HepG2 (cell line): Measurements from ENCODE around the gene TOX2. TPM values are rescaled to one million over a fixed set of nuclear protein-coding genes. Genes with fewer than 3 reads are reported as not detected.

ENCODE experiments used
- ATAC-seq: fragments of 200-7000 bp; cut with Tn5 transposase; 3 replicates; pipeline ENCODE4 v1.9.1; 2020; ENCODE audit warnings: mild to moderate bottlenecking, moderate library complexity
- BruUV-seq: library from RNA; stranded (reverse); fragments of 400-500 nt; replicated peaks from 2 replicates; lab custom pipeline; 2021; lab: Mats Ljungman, UMichigan
- CTCF ChIA-PET: fragments of 300-600 bp; formaldehyde crosslinking; extraction: SDS; loops from one replicate; lab custom pipeline; 2021; ENCODE audit warnings: low total read pairs, inconsistent platforms, low intra/inter-chr PET ratio; lab: Yijun Ruan, JAX
- POLR2A ChIA-PET: fragments of 350-600 bp; sonication (Branson Sonifier 250); formaldehyde crosslinking; loops from one replicate; lab custom pipeline; 2020; ENCODE audit warnings: antibody characterized with exemption, inconsistent platforms; lab: Yijun Ruan, JAX
- DNase-seq: peaks from one replicate; pipeline ENCODE4 v3.0.0-alpha.2; 2015; ENCODE audit warnings: low spot score
- FAIRE-seq: peaks from 3 replicates; lab custom pipeline; 2011; peaks lifted over from hg19 to GRCh38; lab: Jason Lieb, UNC
- H2AFZ ChIP-seq: one replicate; pipeline ENCODE4 v1.6.1; 2011; ENCODE audit warnings: low read length, inconsistent platforms
- H3K27ac ChIP-seq: fragments of 300-600 bp; 3 replicates; pipeline ENCODE4 v1.8.0; 2011; ENCODE audit warnings: mixed run types, mild to moderate bottlenecking, mixed read lengths, low read length, inconsistent platforms; ENCODE audit not compliant: insufficient read depth; ENCODE audit errors: extremely low read length
- H3K27me3 ChIP-seq, 2 experiments: fragments of 200-600 bp in 1 of 2; 2 replicates in 1 of 2; 3 replicates in 1 of 2; pipeline versions ENCODE4 v1.6.0 to v1.8.0; 2011; ENCODE audit warnings: low read length in 2 of 2, mild to moderate bottlenecking in 2 of 2, moderate library complexity in 2 of 2, inconsistent platforms in 1 of 2; ENCODE audit not compliant: insufficient read depth in 2 of 2, control insufficient read depth in 1 of 2
- H3K36me3 ChIP-seq, 2 experiments: fragments of 200-600 bp in 1 of 2; replicated peaks in 1 of 2; 2 replicates in 1 of 2; 3 replicates in 1 of 2; pipeline versions ENCODE4 v1.5.1 to v1.8.0; 2011; ENCODE audit warnings: low read length in 2 of 2, inconsistent platforms in 1 of 2; ENCODE audit not compliant: insufficient read depth in 2 of 2, control insufficient read depth in 1 of 2
- H3K4me1 ChIP-seq: 2 replicates; pipeline ENCODE4 v1.5.1; 2012; ENCODE audit warnings: low read length, inconsistent platforms; ENCODE audit not compliant: insufficient read depth
- H3K4me2 ChIP-seq: 2 replicates; pipeline ENCODE4 v1.6.0; 2011; ENCODE audit warnings: low read depth, low read length, inconsistent platforms
- H3K4me3 ChIP-seq, 3 experiments: fragments of 200-600 bp in 1 of 3; sonication (generic), shearing (Covaris generic) in 1 of 3; replicated peaks in 1 of 3; 2 replicates each; pipeline ENCODE4 v1.5.1; 2011 to 2016; ENCODE audit warnings: low read length in 3 of 3, inconsistent platforms in 2 of 3, low read depth in 2 of 3, mild to moderate bottlenecking in 2 of 3, control low read depth in 1 of 3, mixed read lengths in 1 of 3; ENCODE audit not compliant: insufficient read depth in 1 of 3
- H3K79me2 ChIP-seq: one replicate; pipeline ENCODE4 v1.6.1; 2011; ENCODE audit warnings: low read length, inconsistent platforms; ENCODE audit not compliant: insufficient read depth
- H3K9ac ChIP-seq: 2 replicates; pipeline ENCODE4 v1.6.0; 2011; ENCODE audit warnings: mild to moderate bottlenecking, low read depth, low read length, inconsistent platforms; ENCODE audit not compliant: insufficient read depth
- H3K9me3 ChIP-seq: 2 replicates; pipeline ENCODE4 v1.5.1; 2012; ENCODE audit warnings: mild to moderate bottlenecking, low read length
- H4K20me1 ChIP-seq: 2 replicates; pipeline ENCODE4 v1.6.0; 2011; ENCODE audit warnings: inconsistent platforms, mild to moderate bottlenecking, low read length, moderate library complexity; ENCODE audit not compliant: insufficient read depth
- ATF7 ChIP-seq, 2 experiments: fragments of 450-650 bp in 1 of 2; sonication (generic) in 1 of 2; formaldehyde crosslinking in 1 of 2; IDR thresholded peaks; 2 replicates each; pipeline versions ENCODE4 v1.4.0 to v1.6.1; 2016 to 2020; ENCODE audit warnings: antibody characterized with exemption in 1 of 2, mild to moderate bottlenecking in 1 of 2, missing genetic modification reagents in 1 of 2
- BHLHE40 ChIP-seq: IDR thresholded peaks from 2 replicates; pipeline ENCODE4 v1.6.1; 2011; ENCODE audit warnings: low read length, improper control_type of control experiment
- GATAD2A ChIP-seq: IDR thresholded peaks from 2 replicates; pipeline ENCODE4 v1.6.1; 2016
- HOXD1 ChIP-seq: sonication (generic); formaldehyde crosslinking; IDR thresholded peaks from 2 replicates; pipeline ENCODE4 v1.5.0; 2020; ENCODE audit warnings: missing genetic modification reagents
- JDP2 ChIP-seq: sonication (generic); formaldehyde crosslinking; IDR thresholded peaks from 2 replicates; pipeline ENCODE4 v1.8.1; 2022; ENCODE audit warnings: missing genetic modification reagents, borderline replicate concordance
- MAFF ChIP-seq: IDR thresholded peaks from 2 replicates; pipeline ENCODE4 v1.6.1; 2011; ENCODE audit warnings: low read depth, low read length, improper control_type of control experiment
- MYC ChIP-seq: sonication (generic); formaldehyde crosslinking; IDR thresholded peaks from 2 replicates; pipeline ENCODE4 v1.9.0; 2021; ENCODE audit warnings: missing genetic modification reagents, borderline replicate concordance
- NONO ChIP-seq, 2 experiments: fragments of 450-650 bp in 1 of 2; sonication (generic) in 1 of 2; formaldehyde crosslinking in 1 of 2; IDR thresholded peaks in 1 of 2; conservative IDR thresholded peaks in 1 of 2; 2 replicates each; pipeline versions ENCODE4 v1.6.1 to v1.8.0; 2017 to 2022; ENCODE audit warnings: mild to moderate bottlenecking in 1 of 2, missing genetic modification reagents in 1 of 2, moderate library complexity in 1 of 2
- RNF219 ChIP-seq: sonication (generic); formaldehyde crosslinking; IDR thresholded peaks from 2 replicates; pipeline ENCODE4 v1.5.0; 2020; ENCODE audit warnings: mild to moderate bottlenecking, missing genetic modification reagents
- UBTF ChIP-seq: sonication (generic); formaldehyde crosslinking; IDR thresholded peaks from 2 replicates; pipeline ENCODE4 v1.4.0; 2020; ENCODE audit warnings: mild to moderate bottlenecking, missing genetic modification reagents
- WIZ ChIP-seq: sonication (generic); formaldehyde crosslinking; IDR thresholded peaks from 2 replicates; pipeline ENCODE4 v1.5.1; 2020; ENCODE audit warnings: mild to moderate bottlenecking, missing genetic modification reagents
- ZFP1 ChIP-seq: IDR thresholded peaks from 2 replicates; pipeline ENCODE4 v1.6.1; 2016
- ZNF343 ChIP-seq: sonication (generic); formaldehyde crosslinking; IDR thresholded peaks from 2 replicates; pipeline ENCODE4 v1.4.0; 2020; ENCODE audit warnings: mild to moderate bottlenecking, missing genetic modification reagents
- ZNF543 ChIP-seq: sonication (generic); formaldehyde crosslinking; IDR thresholded peaks from 2 replicates; pipeline ENCODE4 v1.4.0; 2020; ENCODE audit warnings: mild to moderate bottlenecking, missing genetic modification reagents
- ZNF589 ChIP-seq: sonication (generic); formaldehyde crosslinking; conservative IDR thresholded peaks from 2 replicates; pipeline ENCODE4 v1.8.0; 2022; ENCODE audit warnings: mild to moderate bottlenecking, moderate library complexity, missing genetic modification reagents
- ZNF614 ChIP-seq: IDR thresholded peaks from 2 replicates; pipeline ENCODE4 v1.6.1; 2018; ENCODE audit warnings: missing biosample characterization, missing genetic modification reagents, inconsistent platforms, borderline replicate concordance
- ZNF800 ChIP-seq: sonication (generic); formaldehyde crosslinking; IDR thresholded peaks from 2 replicates; pipeline ENCODE4 v1.4.0; 2020; ENCODE audit warnings: missing genetic modification reagents
- ZSCAN20 ChIP-seq: sonication (generic); formaldehyde crosslinking; IDR thresholded peaks from 2 replicates; pipeline ENCODE4 v1.4.0; 2020; ENCODE audit warnings: missing genetic modification reagents, mild to moderate bottlenecking, borderline replicate concordance
- WGBS: methylation state at CpG from one replicate; pipeline ENCODE4 v1.1.6; 2017; ENCODE audit warnings: low lambda C conversion rate; 5-methylcytosine and 5-hydroxymethylcytosine counted together
- in situ Hi-C: cut with HindIII; loops from 2 replicates; pipeline ENCODE4 v1.10.0; 2017; ENCODE audit warnings: low pct_unique_long_range_greater_than_20kb; ENCODE audit not compliant: extremely low pct_ligation_motif_present
- intact Hi-C: fragments of 100-400 bp; cut with micrococcal nuclease; formaldehyde crosslinking; loops from one replicate; pipeline ENCODE4 v1.10.0; 2022; ENCODE audit not compliant: unreplicated experiment
- polyA plus RNA-seq, 8 experiments: library from polyadenylated mRNA; depleted of rRNA in 3 of 8; stranded (reverse) in 7 of 8; unstranded in 1 of 8; fragments of >200 nt; fragmentation: Illumina TruSeq in 4 of 8; extraction: Trizol in 4 of 8; gene quantifications; 2 replicates each; pipeline versions ENCODE4 v1.2.1 to v1.2.3, GENCODE V29; 2011 to 2016; ENCODE audit warnings: low read depth in 4 of 8, missing spikeins in 1 of 8, mixed read lengths in 1 of 8; ENCODE audit not compliant: insufficient read depth in 1 of 8
- total RNA-seq, 5 experiments: library from RNA; depleted of rRNA; stranded (reverse); fragments of >200 nt; fragmentation: Illumina TruSeq; extraction: Trizol; gene quantifications; 2 replicates each; pipeline ENCODE4 v1.2.3, GENCODE V29; 2016; ENCODE audit warnings: low read depth in 1 of 5

Gene TOX2
- total and polyA plus RNA-seq, 2 of the 13 experiments (the other 11 are each of a cell fraction or from before 2014, with no cell fraction given), result not detected

GRCh38 chr20:44081888-44082287 lies 167.2 kb downstream of the TOX2 start (continued):
- TF ChIP-seq ZNF800 (CRISPR knock-in tag) (no peak), ZNF614 (no peak), BHLHE40 (no peak), NONO (IDR thresholded peaks at IDR 0.05) (no peak), NONO (CRISPR knock-in tag; conservative IDR thresholded peaks at IDR 0.05) (no peak)

- Histone ChIP-seq H4K20me1 (no peaks in the 10 kb centered on the region), H3K36me3 (no peaks in the 10 kb centered on the region), H3K4me2 (no peak overlapping the region), H3K79me2 (no peaks in the 10 kb centered on the region), H3K9me3 (no peaks in the 10 kb centered on the region), H3K27ac (no peak overlapping the region), H3K4me3 (no peak overlapping the region), H2AFZ (no peak overlapping the region), H3K27me3 (peaks cover 3 to 61% of the 10 kb centered on the region in 2 experiments; a peak in 3 of 5 replicates), H3K4me1 (no peaks in the 10 kb centered on the region), H3K9ac (no peak overlapping the region)
- 15% methylated on average over 9 of the region's 10 CpGs for WGBS
- intact Hi-C loops, result no loop called here
- POLR2A ChIA-PET, result no interaction called here
- in situ Hi-C loops, result loop anchor here (5.0 kb wide), 2 partner anchors 331 to 636 kb away; no protein-coding TSS in a partner anchor
- ATAC-seq, result no peak
- FAIRE-seq, result no peak
- no peak for DNase-seq
- CTCF ChIA-PET, result no interaction called here
- no TSS peak for BruUV-seq
- TF ChIP-seq MAFF (no peak), ZNF589 (no peak), ZNF343 (CRISPR knock-in tag) (no peak), ZNF543 (CRISPR knock-in tag) (no peak), GATAD2A (no peak), HOXD1 (no peak), ZFP1 (CRISPR knock-in tag) (no peak), JDP2 (CRISPR knock-in tag) (no peak), WIZ (CRISPR knock-in tag) (no peak), RNF219 (CRISPR knock-in tag) (no peak), MYC (CRISPR knock-in tag) (no peak), ATF7 (IDR thresholded peaks at IDR 0.05) (no peak), ATF7 (CRISPR knock-in tag; IDR thresholded peaks at IDR 0.05) (no peak), UBTF (CRISPR knock-in tag) (no peak), ZSCAN20 (CRISPR knock-in tag) (no peak)
Measured at GRCh38 chr20:44083220-44083933, 168.7 kb downstream of the TOX2 start.
